Measurements from ENCODE around the gene TBKBP1. TPM values are rescaled to one million over a fixed set of nuclear protein-coding genes. Genes with fewer than 3 reads are reported as not detected.

Gene TBKBP1
- total RNA-seq, 1 experiment from 2014 or later = 33.2 TPM

GRCh38 chr17:47729476-47729875 is 35.5 kb downstream of the TBKBP1 start:
- Histone ChIP-seq H3K27ac (ENCODE audit: insufficient read length, low read depth, low read length) (no peak overlapping the region), H2AFZ (ENCODE audit: low read length) (no peak overlapping the region), H3K23me2 (ENCODE audit: insufficient read length, low read depth, low read length, poor library complexity, severe bottlenecking) (peaks cover 9% of the 10 kb centered on the region), H4K20me1 (ENCODE audit: control insufficient read depth, insufficient read depth, insufficient read length) (no peaks in the 10 kb centered on the region), H2AK5ac (ENCODE audit: insufficient read length, low read length) (no peak overlapping the region), H3K56ac (ENCODE audit: insufficient read length, low read depth, low read length) (no peak overlapping the region), H4K8ac (replicated peaks; ENCODE audit: insufficient read length, low read depth, low read length) (no peak overlapping the region), H2BK12ac (ENCODE audit: insufficient read length, low read depth, low read length) (no peak overlapping the region), H4K91ac (ENCODE audit: insufficient read length, low read depth, low read length) (no peak overlapping the region), H3T11ph (ENCODE audit: low read length) (no peak overlapping the region), H3K4me1 (ENCODE audit: insufficient read depth, low read length) (no peaks in the 10 kb centered on the region), H3K18ac (ENCODE audit: insufficient read length, low read depth, low read length) (no peak overlapping the region), H3K4me2 (ENCODE audit: insufficient read depth, insufficient read length, low read length) (no peak overlapping the region), H3K14ac (ENCODE audit: insufficient read depth, low read length) (no peak overlapping the region), H3K79me2 (ENCODE audit: insufficient read depth, low read length) (no peaks in the 10 kb centered on the region), H2BK120ac (ENCODE audit: low read depth, low read length, poor library complexity, severe bottlenecking) (no peak overlapping the region), H3K27me3 (ENCODE audit: insufficient read depth, low read length) (peaks cover 19% of the 10 kb centered on the region), H3K79me1 (ENCODE audit: insufficient read depth, low read depth, low read length, poor library complexity, severe bottlenecking) (no peaks in the 10 kb centered on the region), H4K5ac (ENCODE audit: insufficient read length, low read depth, low read length) (no peak overlapping the region), H3K4ac (ENCODE audit: low read depth, low read length) (no peak overlapping the region), H2BK5ac (ENCODE audit: insufficient read length, low read length) (no peak overlapping the region), H2BK20ac (ENCODE audit: low read depth, low read length, poor library complexity, severe bottlenecking) (no peak overlapping the region), H2BK15ac (ENCODE audit: low read depth, low read length) (no peak overlapping the region), H3K23ac (ENCODE audit: insufficient read length, low read depth, low read length) (no peak overlapping the region), H3K9me3 (ENCODE audit: control insufficient read depth, low read depth, low read length) (no peaks in the 10 kb centered on the region), H3K9ac (ENCODE audit: extremely low read depth, insufficient read length, low read length) (no peak overlapping the region)
- TF ChIP-seq CTCF (conservative IDR thresholded peaks at IDR 0.05) = no peak
- no peak overlapping the region for H3K27ac Mint-ChIP-seq
- H3K4me1 Mint-ChIP-seq = peaks cover 14 to 28% of the 10 kb centered on the region in 2 experiments
- no peaks in the 10 kb centered on the region; a peak in 1 of 7 replicates for H3K36me3 Mint-ChIP-seq (ENCODE audit: insufficient read depth in 1 of 3, low read depth in 3 of 3)
- peak; percentile 17 for DNase-seq
- H3K4me3 Mint-ChIP-seq = no peak overlapping the region
- no CpG with 5 or more reads among the region's 8 CpGs for WGBS (ENCODE audit: extremely low coverage, insufficient read length, low lambda C conversion rate)
- peaks cover 63% of the 10 kb centered on the region for H3K27me3 Mint-ChIP-seq (ENCODE audit: low read depth)
- peaks cover 0 to 2% of the 10 kb centered on the region in 2 experiments; a peak in 1 of 5 replicates for H3K9me3 Mint-ChIP-seq

All from H9 (cell line).